ENCODE results near the gene CTNNA2. TPM values are rescaled to one million over a fixed set of nuclear protein-coding genes. Genes with fewer than 3 reads are reported as not detected.

Gene CTNNA2
- total and polyA plus RNA-seq, 2 of the 8 experiments (the other 6 are each of a cell fraction or from before 2014, with no cell fraction given) = 3.9 to 9.0 TPM

DNA sequence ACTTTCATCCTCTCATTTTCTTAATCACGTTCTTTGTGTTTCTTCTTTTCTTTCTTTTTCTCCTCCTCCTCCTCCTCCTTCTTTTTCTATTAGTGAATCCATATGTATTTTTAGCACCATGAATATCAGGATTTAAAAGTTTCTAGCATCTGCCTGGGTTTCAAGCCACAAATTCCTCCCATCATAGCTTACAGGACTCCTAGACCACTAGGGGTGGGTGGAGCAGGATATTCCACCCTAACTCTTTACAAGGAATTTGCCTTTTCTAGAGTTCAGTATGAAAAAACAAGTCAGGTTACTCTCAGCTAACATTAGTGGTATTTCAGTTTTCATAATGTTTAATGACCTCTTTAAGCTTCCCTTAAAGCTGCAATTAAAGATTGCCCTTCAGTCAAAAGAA lies 810.8 kb downstream of the CTNNA2 start:
- peaks cover 6 to 21% (median 16%) of the 10 kb centered on the region in 4 experiments for H3K4me1 ChIP-seq (replicated peaks in 1 of 4; ENCODE audit: control insufficient read depth in 3 of 4, insufficient read depth in 4 of 4, low read length in 3 of 4)
- H3K4me2 ChIP-seq (ENCODE audit: insufficient read depth in 1 of 2, low read depth in 2 of 2, low read length in 2 of 2) = peak overlapping the region in 1 of 2 experiments; percentile 78; a peak in 1 of 4 replicates
- H3K14ac ChIP-seq (ENCODE audit: insufficient read length) = no peak overlapping the region
- H3K23ac ChIP-seq (ENCODE audit: insufficient read length) = no peak overlapping the region
- TF ChIP-seq TAF1 (IDR thresholded peaks at IDR 0.05; ENCODE audit: low read depth, low read length) (no peak), SIN3A (conservative IDR thresholded peaks at IDR 0.05 in 1 of 2, IDR thresholded peaks at IDR 0.05 in 1 of 2; ENCODE audit: low read depth in 1 of 2, low read length in 2 of 2) (no peak), TBP (IDR thresholded peaks at IDR 0.05; ENCODE audit: low read depth, low read length) (no peak), POLR2A (IDR thresholded peaks at IDR 0.05; ENCODE audit: control extremely low read depth in 1 of 2, low read depth in 2 of 2, low read length in 2 of 2) (no peak), RAD21 (IDR thresholded peaks at IDR 0.05 in 1 of 2, conservative IDR thresholded peaks at IDR 0.05 in 1 of 2; ENCODE audit: low read depth in 2 of 2, low read length in 2 of 2) (no peak), BRCA1 (IDR thresholded peaks at IDR 0.05; ENCODE audit: low read depth, low read length) (no peak), SAP30 (IDR thresholded peaks at IDR 0.05; ENCODE audit: insufficient read depth, insufficient replicate concordance, low read length) (no peak), SP1 (IDR thresholded peaks at IDR 0.05; ENCODE audit: low read depth, low read length) (no peak), BACH1 (IDR thresholded peaks at IDR 0.05; ENCODE audit: low read length) (no peak), SRF (IDR thresholded peaks at IDR 0.05; ENCODE audit: low read depth, low read length) (no peak), SIX5 (IDR thresholded peaks at IDR 0.05; ENCODE audit: low read depth, low read length) (no peak)
- no peak overlapping the region for H2AFZ ChIP-seq (ENCODE audit: low read length)
- 0 out of 2 replicates have a peak overlapping the region, but pooled peaks have one; percentile 56 for H2BK20ac ChIP-seq (ENCODE audit: low read length)
- no peaks in the 10 kb centered on the region for H4K20me1 ChIP-seq (replicated peaks in 1 of 2; ENCODE audit: control insufficient read depth in 1 of 2, insufficient read depth in 2 of 2, low read length in 2 of 2)
- H3K4me3 ChIP-seq (ENCODE audit: extremely low read depth in 1 of 4, insufficient read depth in 2 of 4, low read depth in 3 of 4, low read length in 4 of 4) = no peak overlapping the region; a peak in 1 of 8 replicates
- H2BK120ac ChIP-seq (replicated peaks; ENCODE audit: low read depth, low read length) = no peak overlapping the region
- POLR2A ChIA-PET (ENCODE audit: partially characterized antibody) = interaction anchor here (0.6 to 1.3 kb wide), 2 partner anchors 20 to 75 kb away, joined by 3 to 4 read pairs; no protein-coding TSS in a partner anchor
- no peak overlapping the region for H4K8ac ChIP-seq (ENCODE audit: extremely low read depth, insufficient read depth, low read length)
- no peaks in the 10 kb centered on the region for H3K36me3 ChIP-seq (ENCODE audit: control insufficient read depth in 2 of 4, insufficient read depth in 4 of 4, low read length in 3 of 4)
- H2AK5ac ChIP-seq (ENCODE audit: low read depth, low read length) = no peak overlapping the region
- no peak overlapping the region for H3K9ac ChIP-seq (replicated peaks in 1 of 4; ENCODE audit: extremely low read depth in 1 of 4, low read depth in 3 of 4, low read length in 3 of 4)
- 0 out of 2 replicates have a peak, but pooled peaks cover 1% of the 10 kb centered on the region for H3K23me2 ChIP-seq (ENCODE audit: low read depth, low read length)
- no peaks in the 10 kb centered on the region for H3K9me3 ChIP-seq (ENCODE audit: insufficient read depth in 2 of 2, low read depth in 1 of 2, low read length in 1 of 2)
- DNase-seq (ENCODE audit: low read depth in 1 of 2, low spot score in 2 of 2) (no peak), FAIRE-seq (no peak)
- no peaks in the 10 kb centered on the region for H3K79me2 ChIP-seq (ENCODE audit: control insufficient read depth in 1 of 2, insufficient read depth in 2 of 2, low read length in 2 of 2)
- H3K27ac ChIP-seq (ENCODE audit: low read depth, low read length) = no peak overlapping the region
- H3K18ac ChIP-seq (ENCODE audit: extremely low read depth, low read length) = no peak overlapping the region; the same call in 1 of the 2 replicates
- peaks cover 6 to 16% (median 15%) of the 10 kb centered on the region in 4 experiments for H3K27me3 ChIP-seq (replicated peaks in 1 of 4; ENCODE audit: control insufficient read depth in 3 of 4, extremely low read depth in 1 of 4, insufficient read depth in 3 of 4, low read length in 3 of 4)
- no peak overlapping the region for H2BK15ac ChIP-seq (ENCODE audit: low read length)
- H3K56ac ChIP-seq (replicated peaks; ENCODE audit: insufficient read length, low read depth, low read length) = no peak overlapping the region
- no peaks in the 10 kb centered on the region for H3K79me1 ChIP-seq (ENCODE audit: low read depth, low read length)
- no peak overlapping the region for H3K4ac ChIP-seq (replicated peaks; ENCODE audit: insufficient read length, low read depth, low read length)
- 0 out of 2 replicates have a peak overlapping the region, but pooled peaks have one; percentile 3 for H2BK12ac ChIP-seq (ENCODE audit: low read depth, low read length)
- H4K91ac ChIP-seq (replicated peaks; ENCODE audit: insufficient read length, low read length) = no peak overlapping the region
- WGBS, 2 experiments (ENCODE audit: extremely low coverage in 1 of 2, insufficient coverage in 1 of 2, insufficient read length in 1 of 2, insufficient replicate concordance in 2 of 2, low coverage in 1 of 2, low lambda C conversion rate in 2 of 2, missing lambda C conversion rate in 1 of 2) = 50% methylated on average over 1 of the region's 1 CpG; no CpG with 5 or more reads in 1 of the 2 experiments
- CTCF ChIA-PET (ENCODE audit: partially characterized antibody) = interaction anchor here (0.7 to 6.5 kb wide), 11 partner anchors 10 to 177 kb away, joined by 3 to 62 read pairs (median 4); no protein-coding TSS in a partner anchor
- H4K5ac ChIP-seq (ENCODE audit: insufficient read length, low read depth, low read length) = no peak overlapping the region
- no peak overlapping the region for H2BK5ac ChIP-seq (ENCODE audit: low read depth, low read length)

Measured in H1 (cell line).